Common myeloid progenitor, CD34-positive (primary cell): ENCODE measurements around the gene WWC1.
"Not testable (repeated sequence)": the region's sequence is repeated elsewhere in the genome, so short reads cannot be mapped to it uniquely, and the experiment has no call there.

Experiments
- CTCF ChIA-PET: fragments of 350-600 bp; sonication (Branson Sonifier 250); formaldehyde crosslinking; loops from one replicate; lab custom pipeline; 2021; ENCODE audit warnings: antibody characterized with exemption; lab: Charles Lee
- POLR2A ChIA-PET: fragments of 350-600 bp; sonication (Branson Sonifier 250); formaldehyde crosslinking; loops from one replicate; lab custom pipeline; 2021; ENCODE audit warnings: antibody characterized with exemption; lab: Charles Lee
- DNase-seq, 3 donors: peaks; one replicate each; pipeline versions ENCODE4 v3.0.0 to v3.0.0-alpha.2; 2013
- H3K27ac ChIP-seq, 2 experiments: 1 replicate in 1 of 2; 2 replicates in 1 of 2; pipeline ENCODE4 v1.7.0; 2013; ENCODE audit warnings: inconsistent platforms in 2 of 2, low read length in 2 of 2, mild to moderate bottlenecking in 2 of 2, low read depth in 1 of 2, moderate library complexity in 1 of 2; ENCODE audit not compliant: severe bottlenecking in 2 of 2, insufficient read depth in 1 of 2, poor library complexity in 1 of 2
- H3K27me3 ChIP-seq, 5 experiments: replicated peaks in 2 of 5; 1 replicate in 3 of 5; 2 replicates in 2 of 5; pipeline versions ENCODE4 v1.6.1 to v1.7.0; 2013; ENCODE audit warnings: low read length in 4 of 5, mild to moderate bottlenecking in 2 of 5, moderate library complexity in 2 of 5, inconsistent platforms in 1 of 5; ENCODE audit not compliant: insufficient read depth in 5 of 5, control insufficient read depth in 4 of 5
- H3K36me3 ChIP-seq, 4 experiments: 1 replicate in 2 of 4; 2 replicates in 2 of 4; pipeline versions ENCODE4 v1.6.1 to v1.7.0; 2013; ENCODE audit warnings: low read length in 3 of 4, control low read depth in 1 of 4, mild to moderate bottlenecking in 1 of 4; ENCODE audit not compliant: control insufficient read depth in 4 of 4, insufficient read depth in 4 of 4
- H3K4me1 ChIP-seq, 4 experiments: 1 replicate in 3 of 4; 2 replicates in 1 of 4; pipeline versions ENCODE4 v1.6.1 to v1.7.1; 2013; ENCODE audit warnings: low read length in 3 of 4, mild to moderate bottlenecking in 3 of 4, control low read depth in 1 of 4, inconsistent platforms in 1 of 4, moderate library complexity in 1 of 4; ENCODE audit not compliant: control insufficient read depth in 4 of 4, insufficient read depth in 4 of 4; ENCODE audit errors: control extremely low read depth in 1 of 4
- H3K4me3 ChIP-seq, 7 experiments: 1 replicate in 4 of 7; 2 replicates in 3 of 7; pipeline versions ENCODE4 v1.5.1 to v1.7.0; 2013; ENCODE audit warnings: mild to moderate bottlenecking in 7 of 7, low read length in 6 of 7, moderate library complexity in 6 of 7, inconsistent platforms in 2 of 7, low read depth in 2 of 7, control low read depth in 1 of 7; ENCODE audit not compliant: insufficient read depth in 4 of 7, control insufficient read depth in 1 of 7; ENCODE audit errors: extremely low read depth in 1 of 7
- H3K9me3 ChIP-seq, 5 experiments: 1 replicate in 4 of 5; 2 replicates in 1 of 5; pipeline versions ENCODE4 v1.6.1 to v1.7.1; 2013; ENCODE audit warnings: low read length in 4 of 5, mild to moderate bottlenecking in 2 of 5, inconsistent platforms in 1 of 5, low read depth in 1 of 5, moderate library complexity in 1 of 5; ENCODE audit not compliant: control insufficient read depth in 4 of 5, insufficient read depth in 2 of 5; ENCODE audit errors: control extremely low read depth in 1 of 5
- WGBS: methylation state at CpG from one replicate; pipeline ENCODE4 v1.1.5; 2013; ENCODE audit not compliant: insufficient coverage; 5-methylcytosine and 5-hydroxymethylcytosine counted together

Gene WWC1

GRCh38 chr5:168286386-168286785, 5.1 kb upstream of the WWC1 start:
- peaks cover 0 to 4% (median 4%) of the 10 kb centered on the region in 4 experiments for H3K4me1 ChIP-seq
- DNase-seq, result peak in 1 of 3 donors; percentile 8
- ChIA-PET POLR2A (no interaction called here), CTCF (interaction anchor here (1.7 kb wide), 1 partner anchor 10 kb away, joined by 3 read pairs; no protein-coding TSS in a partner anchor)
- H3K4me3 ChIP-seq, result no peak overlapping the region
- peaks cover 0 to 41% (median 6%) of the 10 kb centered on the region in 5 experiments for H3K27me3 ChIP-seq
- H3K36me3 ChIP-seq, result no peaks in the 10 kb centered on the region
- peaks cover 0 to 16% (median 4%) of the 10 kb centered on the region in 5 experiments for H3K9me3 ChIP-seq
- no peak overlapping the region for H3K27ac ChIP-seq
- 40% methylated on average over 5 of the region's 6 CpGs for WGBS

- Histone ChIP-seq H3K27me3 (peaks cover 0 to 43% (median 6%) of the 10 kb centered on the region in 5 experiments), H3K9me3 (peaks cover 0 to 16% (median 4%) of the 10 kb centered on the region in 5 experiments)
- WGBS, result 94% methylated on average over 2 of the region's 5 CpGs
- H3K4me3 ChIP-seq, POLR2A ChIA-PET, H3K36me3 ChIP-seq, H3K27ac ChIP-seq, DNase-seq, H3K4me1 ChIP-seq: not testable (repeated sequence)
- CTCF ChIA-PET, result interaction anchor here (1.7 kb wide), 1 partner anchor 11 kb away, joined by 3 read pairs; no protein-coding TSS in a partner anchor
Measured at GRCh38 chr5:168286863-168287262, 4.6 kb upstream of the WWC1 start.

GRCh38 chr5:168287362-168287761, 4.1 kb upstream of the WWC1 start:
- POLR2A ChIA-PET, result no interaction called here
- DNase-seq, result no peak
- Histone ChIP-seq H3K36me3 (no peaks in the 10 kb centered on the region), H3K4me1 (peaks cover 0 to 12% (median 9%) of the 10 kb centered on the region in 4 experiments), H3K27ac (no peak overlapping the region), H3K27me3 (peaks cover 0 to 48% (median 6%) of the 10 kb centered on the region in 5 experiments), H3K9me3 (peaks cover 0 to 14% (median 4%) of the 10 kb centered on the region in 5 experiments), H3K4me3 (no peak overlapping the region)
- WGBS, result 89% methylated on average over 3 of the region's 4 CpGs
- CTCF ChIA-PET, result interaction anchor here (1.7 kb wide), 1 partner anchor 11 kb away, joined by 3 read pairs; no protein-coding TSS in a partner anchor

- ChIA-PET POLR2A (no interaction called here), CTCF (no interaction called here)
- Histone ChIP-seq H3K4me1 (peaks cover 0 to 15% (median 9%) of the 10 kb centered on the region in 4 experiments), H3K36me3 (no peaks in the 10 kb centered on the region), H3K27me3 (peaks cover 0 to 60% (median 11%) of the 10 kb centered on the region in 5 experiments), H3K27ac (no peak overlapping the region), H3K9me3 (peaks cover 0 to 14% (median 4%) of the 10 kb centered on the region in 5 experiments), H3K4me3 (no peak overlapping the region)
- DNase-seq, result no peak
- 87% methylated on average over 22 of the region's 22 CpGs for WGBS
Measured at GRCh38 chr5:168288349-168289245, 2.8 kb upstream of the WWC1 start.

- Histone ChIP-seq H3K9me3 (peaks cover 0 to 1% (median 0%) of the 10 kb centered on the region in 5 experiments), H3K27ac (no peak overlapping the region), H3K4me3 (peak overlapping the region in 6 of 7 experiments; percentile 47 to 72 (median 66)), H3K36me3 (no peaks in the 10 kb centered on the region), H3K4me1 (peaks cover 0 to 15% (median 9%) of the 10 kb centered on the region in 4 experiments), H3K27me3 (peaks cover 0 to 59% (median 19%) of the 10 kb centered on the region in 5 experiments)
- 36% methylated on average over 3 of the region's 6 CpGs for WGBS
- POLR2A ChIA-PET, result no interaction called here
- CTCF ChIA-PET, result no interaction called here
- DNase-seq, result no peak
Measured at GRCh38 chr5:168290902-168291341, 523 bp upstream of the WWC1 start.

GRCh38 chr5:168291964-168292785, 730 bp downstream of the WWC1 start:
- under 1% methylated on average over 38 of the region's 64 CpGs for WGBS
- POLR2A ChIA-PET, result no interaction called here
- Histone ChIP-seq H3K4me3 (peak overlapping the region; percentile 6 to 72 (median 64)), H3K27ac (no peak overlapping the region), H3K27me3 (peaks cover 0 to 51% (median 19%) of the 10 kb centered on the region in 5 experiments), H3K36me3 (no peaks in the 10 kb centered on the region), H3K9me3 (no peaks in the 10 kb centered on the region), H3K4me1 (peaks cover 0 to 15% (median 9%) of the 10 kb centered on the region in 4 experiments)
- CTCF ChIA-PET, result interaction anchor here (1.1 kb wide), 1 partner anchor 10 kb away, joined by 3 read pairs; no protein-coding TSS in a partner anchor
- peak in 2 of 3 donors; percentile 40 to 56 for DNase-seq
